Hepatic stellate cell (primary cell): ENCODE measurements around the gene BEST2.
"Not testable (repeated sequence)": the region's sequence is repeated elsewhere in the genome, so short reads cannot be mapped to it uniquely, and the experiment has no call there.

Source experiments
- DNase-seq: peaks from one replicate; pipeline ENCODE4 v3.0.0; 2011; ENCODE audit warnings: low spot score

The BEST2 gene

GRCh38 chr19:12788042-12788681 lies 36.6 kb downstream of the BEST2 start:
- DNase-seq, result no peak

DNA sequence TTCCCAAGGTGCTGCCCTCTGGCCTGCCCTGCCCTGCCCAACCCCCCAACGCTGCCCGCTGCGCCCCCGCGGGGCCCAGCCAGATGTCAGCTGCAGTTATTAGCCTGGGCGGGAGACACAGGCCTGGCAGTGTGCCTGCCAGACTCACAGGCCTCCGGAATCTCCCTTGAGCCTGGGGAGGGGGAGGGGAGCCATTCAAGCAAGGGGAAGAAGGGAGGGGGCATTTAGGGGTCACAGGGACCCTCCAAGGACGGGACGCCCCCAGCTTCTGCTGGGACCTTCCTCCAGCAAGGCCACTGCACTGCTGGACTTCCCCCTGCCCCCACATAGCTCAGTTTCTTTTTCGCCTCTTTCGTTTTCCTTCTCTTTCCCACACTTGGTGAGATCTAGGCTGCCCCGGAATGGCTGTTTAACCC lies 37.1 kb downstream of the BEST2 start:
- peak; percentile 75 for DNase-seq

- peak; percentile 29 for DNase-seq
Observed at GRCh38 chr19:12789098-12789903, 37.7 kb downstream of the BEST2 start.

DNA sequence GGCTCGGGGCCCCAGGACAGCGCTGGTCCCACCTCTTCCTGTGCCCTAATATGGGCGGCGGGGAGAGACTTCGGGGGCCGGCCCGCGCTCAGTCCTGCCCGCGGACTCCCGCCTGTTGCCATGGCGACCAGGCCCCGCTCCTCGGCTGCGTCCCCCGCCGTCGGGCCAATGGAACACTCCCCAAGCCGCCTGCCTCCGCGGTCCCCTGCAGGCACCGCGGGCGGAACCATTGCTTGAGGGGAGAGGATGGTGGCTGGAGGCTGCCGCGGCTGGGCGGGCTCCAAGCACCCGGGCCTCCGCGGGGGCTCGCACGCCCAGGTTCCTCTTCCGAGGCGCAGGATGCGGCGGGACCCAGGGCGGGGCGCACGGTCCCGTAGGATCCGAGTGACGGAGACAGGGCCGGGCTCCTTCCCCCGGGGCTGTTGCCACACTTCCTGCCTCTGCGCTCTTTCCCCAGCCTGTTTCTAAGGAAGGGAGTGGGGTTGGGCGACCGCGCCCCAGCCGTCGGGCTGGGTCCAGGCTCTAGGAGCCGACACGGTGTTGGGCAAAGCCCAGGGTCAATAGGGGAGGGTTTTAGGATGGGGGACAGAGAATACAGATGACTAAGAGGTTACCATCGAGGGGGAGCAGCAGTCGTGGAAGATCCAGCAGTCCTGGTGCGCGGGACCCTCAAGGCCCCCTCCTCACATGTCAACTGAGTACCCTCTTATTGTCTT lies 38.5 kb downstream of the BEST2 start:
- peak; percentile 96 for DNase-seq

DNA sequence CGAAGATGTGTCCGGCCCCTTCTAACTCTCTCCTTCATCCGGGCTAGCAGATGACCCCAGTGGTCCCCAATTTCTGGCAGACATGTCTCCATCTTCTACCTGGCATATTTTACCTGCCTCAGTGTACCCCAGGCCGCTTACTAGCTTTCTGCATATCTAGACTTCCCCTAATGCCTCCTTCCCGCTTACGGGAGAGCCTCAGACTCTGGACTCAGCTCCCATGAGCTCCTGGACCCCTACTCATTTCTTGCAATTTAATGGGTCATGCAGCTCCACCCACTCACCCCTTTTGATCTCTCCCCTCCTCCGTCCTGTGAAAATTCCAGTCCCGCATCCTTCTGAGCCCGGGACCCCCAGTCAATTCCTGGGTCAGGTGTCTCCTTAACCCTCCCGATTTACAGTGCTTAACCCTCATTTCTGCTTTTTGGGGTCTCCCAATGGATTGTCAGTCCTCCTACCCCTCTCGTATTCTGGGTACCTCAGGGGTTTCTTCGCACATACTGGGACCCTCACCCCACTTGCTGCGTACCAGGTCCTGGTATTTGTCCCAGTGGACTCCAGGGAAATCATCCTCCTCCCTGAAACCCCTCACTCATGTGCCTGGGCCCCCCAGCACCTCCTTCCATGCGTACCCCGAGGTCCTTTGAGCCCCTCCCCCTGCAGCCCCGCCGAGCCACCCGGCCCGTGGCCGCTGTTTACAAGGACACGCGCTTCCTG lies 39.2 kb downstream of the BEST2 start:
- no peak for DNase-seq

- DNase-seq, result peak; percentile 98
Observed at GRCh38 chr19:12791345-12792050, 39.9 kb downstream of the BEST2 start, which contains the start of gene JUNB. Gene JUNB (plus strand): TSS chr19:12791486. CDS start chr19:12791772, 286 bp downstream.

- DNase-seq, result peak; percentile 27
Observed at GRCh38 chr19:12792051-12792852, 40.7 kb downstream of the BEST2 start.

DNA sequence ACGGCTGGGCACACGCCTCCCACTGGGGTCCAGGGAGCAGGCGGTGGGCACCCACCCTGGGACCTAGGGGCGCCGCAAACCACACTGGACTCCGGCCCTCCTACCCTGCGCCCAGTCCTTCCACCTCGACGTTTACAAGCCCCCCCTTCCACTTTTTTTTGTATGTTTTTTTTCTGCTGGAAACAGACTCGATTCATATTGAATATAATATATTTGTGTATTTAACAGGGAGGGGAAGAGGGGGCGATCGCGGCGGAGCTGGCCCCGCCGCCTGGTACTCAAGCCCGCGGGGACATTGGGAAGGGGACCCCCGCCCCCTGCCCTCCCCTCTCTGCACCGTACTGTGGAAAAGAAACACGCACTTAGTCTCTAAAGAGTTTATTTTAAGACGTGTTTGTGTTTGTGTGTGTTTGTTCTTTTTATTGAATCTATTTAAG lies 41.3 kb downstream of the BEST2 start:
- DNase-seq, result no peak

- DNase-seq, result peak; percentile 97
Observed at GRCh38 chr19:12793290-12794195, 42.0 kb downstream of the BEST2 start.

DNA sequence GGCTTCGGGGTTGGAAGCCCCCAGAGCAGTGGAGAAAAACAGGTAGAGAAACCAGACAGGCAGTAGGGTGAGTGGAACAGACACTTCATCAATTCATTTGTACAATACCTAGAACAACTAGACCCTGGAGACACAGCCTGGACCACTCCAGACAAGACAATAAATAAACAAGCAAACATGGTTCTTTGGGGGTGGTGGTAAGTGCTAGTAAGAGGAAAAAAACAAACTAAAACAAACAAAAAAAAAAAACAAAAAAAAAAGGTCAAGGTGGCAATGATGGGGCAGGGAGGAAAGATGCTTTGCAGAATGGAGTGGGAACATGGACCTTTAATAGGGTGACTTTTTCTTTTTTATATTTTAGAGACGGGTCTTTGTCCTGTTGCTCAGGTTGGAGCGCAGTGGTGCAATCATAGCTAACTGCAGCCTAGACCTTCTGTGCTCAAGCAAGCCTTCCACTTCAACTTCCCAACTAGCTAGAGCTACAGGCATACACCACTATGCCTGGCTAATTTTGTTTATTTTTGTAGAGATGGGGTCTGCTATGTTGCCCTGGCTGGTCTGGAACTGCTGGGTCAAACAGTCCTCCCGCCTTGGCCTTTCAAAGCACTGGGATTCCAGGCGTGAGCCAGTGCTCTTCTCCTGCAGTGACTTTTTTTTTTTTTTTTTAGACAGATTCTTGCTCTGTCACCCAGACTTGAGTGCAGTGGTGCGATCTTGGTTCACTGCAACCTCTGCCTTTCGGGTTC lies 42.8 kb downstream of the BEST2 start:
- no peak for DNase-seq

DNA sequence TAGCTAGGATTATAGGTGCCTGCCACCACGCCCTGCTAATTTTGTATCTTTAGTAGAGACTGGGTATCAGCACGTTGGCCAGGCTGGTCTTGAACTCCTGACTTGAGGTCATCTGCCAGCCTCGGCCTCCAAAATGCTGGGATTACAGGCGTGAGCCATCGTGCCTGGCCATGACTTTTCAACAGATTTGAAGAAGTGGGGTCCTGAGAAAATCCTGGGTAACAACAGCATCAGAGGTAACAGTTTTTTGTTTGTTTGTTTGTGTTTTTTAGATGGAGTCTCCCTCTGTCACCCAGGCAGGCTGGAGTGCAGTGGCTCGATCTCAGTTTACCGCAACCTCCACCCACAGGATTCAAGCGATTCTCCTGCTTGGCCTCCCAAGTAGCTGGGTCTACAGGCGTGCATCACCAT lies 43.4 kb downstream of the BEST2 start:
- DNase-seq, result no peak

DNA sequence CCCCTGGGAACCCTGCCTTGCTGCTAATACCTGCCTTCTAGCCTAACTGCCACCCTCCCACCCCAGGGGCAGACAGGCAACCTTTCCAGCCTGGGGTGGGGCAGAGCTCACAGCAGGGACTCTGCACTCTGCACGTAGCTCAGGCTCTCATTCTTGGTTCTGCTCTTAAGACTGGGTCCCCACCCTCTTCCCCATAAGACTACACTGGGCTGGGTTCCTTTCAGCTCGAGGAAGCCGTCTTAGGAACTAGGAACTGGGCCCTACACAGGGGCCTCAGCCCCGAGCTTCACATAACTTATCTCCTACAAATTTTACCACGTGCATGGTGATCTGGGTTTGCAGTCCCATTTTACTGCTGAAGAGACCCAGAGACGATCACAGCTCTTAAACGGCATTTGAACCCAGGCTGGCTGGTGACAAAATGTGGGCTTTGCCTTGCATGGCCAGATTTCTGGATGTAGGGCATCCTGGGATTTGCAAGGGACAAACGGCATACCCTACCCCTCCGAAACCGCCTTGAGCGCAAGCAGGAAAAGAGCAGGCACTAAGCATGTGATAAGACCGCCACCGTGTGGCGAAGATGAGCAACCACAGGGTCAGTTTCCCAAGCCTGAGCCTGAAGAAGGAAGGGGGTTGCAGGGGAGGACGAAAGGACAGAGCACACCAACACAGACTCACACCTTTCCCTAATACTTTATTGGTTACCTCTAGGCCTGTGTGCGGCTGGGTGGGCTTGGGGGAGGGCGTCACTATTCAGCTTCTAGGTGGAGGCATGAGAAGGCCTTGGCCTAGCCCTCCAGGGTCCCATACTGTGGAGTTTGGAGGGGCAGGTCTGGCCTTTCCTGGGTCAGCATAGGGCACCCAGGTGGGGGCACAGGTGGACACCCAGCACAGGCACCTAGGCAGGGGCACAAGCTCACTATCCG lies 44.8 kb downstream of the BEST2 start:
- DNase-seq, result peak; percentile 77

DNA sequence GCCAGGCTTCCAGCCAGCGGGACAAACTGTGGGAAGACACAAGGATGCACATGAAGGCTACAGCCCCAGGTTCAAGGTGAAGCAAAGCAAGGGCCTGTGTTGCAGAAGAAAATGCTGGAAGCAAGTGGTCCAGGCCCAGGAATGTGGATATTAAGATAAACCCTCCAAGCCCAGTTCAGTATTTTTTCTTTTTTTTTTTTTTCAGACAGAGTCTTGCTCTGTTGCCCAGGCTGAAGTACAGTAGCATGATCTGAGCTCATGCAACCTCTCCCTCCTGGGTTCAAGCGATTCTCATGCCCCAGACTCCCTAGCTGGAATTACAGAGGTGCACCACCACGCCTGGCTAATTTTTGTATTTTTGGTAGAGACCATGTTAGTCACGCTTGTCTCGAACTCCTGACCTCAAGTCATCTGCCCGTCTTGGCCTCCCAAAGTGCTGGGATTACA lies 45.6 kb downstream of the BEST2 start:
- no peak for DNase-seq

DNA sequence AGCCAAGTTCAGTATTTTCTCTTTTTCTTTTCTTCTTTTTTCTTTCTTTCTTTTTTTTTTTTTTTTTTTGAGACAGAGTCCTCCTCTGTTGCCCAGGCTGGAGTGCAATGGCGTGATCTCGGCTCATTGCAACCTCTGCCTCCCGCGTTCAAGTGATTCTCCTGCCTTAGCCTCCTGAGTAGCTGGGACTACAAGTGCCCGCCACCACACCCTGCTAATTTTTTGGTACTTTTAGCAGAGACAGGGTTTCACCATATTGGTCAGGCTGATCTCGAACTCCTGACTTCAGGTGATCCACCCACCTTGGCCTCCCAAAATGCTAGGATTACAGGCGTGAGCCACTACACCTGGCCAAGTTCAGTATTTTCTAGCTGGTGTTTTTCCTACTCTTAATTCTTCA lies 46.0 kb downstream of the BEST2 start:
- not testable (repeated sequence) for DNase-seq

DNA sequence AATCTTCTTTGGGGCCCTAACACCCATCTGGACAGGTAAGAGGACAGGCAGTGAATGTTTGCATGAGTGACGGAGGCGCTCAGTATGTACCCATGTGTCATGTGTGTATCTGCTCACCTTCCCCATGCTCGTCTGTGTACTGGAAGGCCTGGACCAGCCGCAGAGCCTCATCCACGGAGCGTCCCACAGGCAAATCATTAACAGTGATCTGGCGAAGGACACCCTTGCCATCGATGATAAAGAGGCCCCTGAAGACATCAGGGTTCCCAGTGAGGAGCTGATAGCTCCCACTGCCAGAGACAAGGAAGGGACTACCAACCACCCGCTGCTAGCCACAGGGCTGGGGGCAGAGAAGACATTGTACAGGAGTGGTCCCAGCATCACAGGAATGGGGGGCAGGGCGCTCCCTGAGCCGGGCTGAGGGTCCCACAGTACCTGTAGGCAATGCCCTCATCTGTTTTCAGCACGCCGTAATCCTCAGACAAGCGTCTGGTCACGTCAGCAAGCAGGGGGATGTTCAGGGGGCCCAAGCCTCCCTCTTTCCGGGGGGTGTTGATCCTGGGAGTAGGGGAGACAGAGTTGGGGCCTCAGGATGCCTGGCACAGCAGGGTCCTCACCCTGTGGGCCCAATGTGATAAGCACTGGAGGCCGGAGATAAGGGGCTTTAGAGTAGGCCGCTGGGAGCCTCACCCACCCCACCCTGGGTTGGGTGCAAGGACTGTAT lies 48.3 kb downstream of the BEST2 start:
- DNase-seq, result no peak

GRCh38 chr19:12800466-12800770 lies 48.8 kb downstream of the BEST2 start:
- no peak for DNase-seq

GRCh38 chr19:12800923-12801465 lies 49.4 kb downstream of the BEST2 start:
- no peak for DNase-seq
